ENCODE results near the gene PDAP1.
A peak's percentile ranks its signal among the peaks of the same experiment; 100 is the strongest.

PDAP1 gene

DNA sequence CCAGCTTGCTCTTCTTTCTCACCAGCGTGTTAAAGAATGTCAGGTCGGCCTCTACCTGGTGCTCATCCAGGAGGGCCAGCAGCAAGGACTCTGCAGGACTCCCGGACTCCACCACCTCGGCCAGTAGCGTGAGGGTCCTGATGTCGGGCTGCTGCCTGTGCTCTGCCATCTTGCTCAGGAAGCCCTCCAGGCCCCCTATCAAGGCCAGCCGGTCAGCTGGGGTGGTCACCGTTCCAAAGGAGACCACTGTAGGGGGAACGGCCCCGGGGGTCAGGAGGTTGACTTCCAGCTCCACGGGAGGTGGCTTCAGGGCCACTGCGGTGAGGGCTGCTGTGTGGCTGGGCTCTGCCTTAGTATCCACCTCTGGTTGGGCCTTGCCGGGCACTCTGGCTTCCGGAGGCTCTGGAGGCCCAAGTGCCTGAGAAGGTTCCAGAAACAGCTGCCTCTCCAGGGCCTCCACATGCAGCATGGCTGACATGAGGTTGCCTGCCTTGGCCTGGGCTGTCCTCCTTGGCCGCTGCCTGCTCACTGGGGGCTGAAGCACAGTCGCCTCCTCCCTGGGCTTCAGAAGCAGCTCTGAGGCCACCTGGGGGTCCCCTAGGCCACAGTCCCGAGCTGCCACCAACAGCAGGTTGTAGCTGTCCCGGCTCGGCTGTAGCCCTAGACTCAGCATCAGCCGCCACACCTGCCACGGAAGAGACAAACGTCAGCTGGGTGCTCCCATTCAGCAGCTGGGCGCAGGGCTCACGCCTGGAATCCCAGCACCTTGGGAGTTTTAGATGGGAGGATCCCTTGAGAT, 16.7 kb upstream of the PDAP1 start:
- DNase-seq, result no peak

DNA sequence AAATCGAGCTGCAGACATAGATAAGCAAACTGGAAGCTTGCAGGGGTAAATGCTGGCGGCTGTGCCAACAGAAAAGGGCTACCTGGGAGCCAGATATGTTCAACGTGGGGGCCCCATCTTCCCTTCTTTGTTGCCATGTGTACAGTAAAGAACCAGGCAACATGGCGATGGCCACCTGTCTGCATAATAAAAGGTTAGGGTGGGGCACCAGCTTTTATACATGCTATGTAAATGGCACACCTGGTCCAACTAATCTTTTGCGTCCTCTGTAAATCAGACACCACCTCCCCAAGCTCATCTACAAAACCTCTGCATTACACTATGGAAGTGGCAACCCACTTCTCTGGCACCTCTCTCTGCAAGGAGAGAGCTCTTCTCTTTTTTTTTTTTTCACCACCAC, 14.2 kb upstream of the PDAP1 start:
- no peak for DNase-seq

GRCh38 chr7:99422186-99422585, 13.8 kb upstream of the PDAP1 start:
- no peak for DNase-seq

GRCh38 chr7:99420986-99421385, 12.6 kb upstream of the PDAP1 start:
- DNase-seq, result no peak

DNA sequence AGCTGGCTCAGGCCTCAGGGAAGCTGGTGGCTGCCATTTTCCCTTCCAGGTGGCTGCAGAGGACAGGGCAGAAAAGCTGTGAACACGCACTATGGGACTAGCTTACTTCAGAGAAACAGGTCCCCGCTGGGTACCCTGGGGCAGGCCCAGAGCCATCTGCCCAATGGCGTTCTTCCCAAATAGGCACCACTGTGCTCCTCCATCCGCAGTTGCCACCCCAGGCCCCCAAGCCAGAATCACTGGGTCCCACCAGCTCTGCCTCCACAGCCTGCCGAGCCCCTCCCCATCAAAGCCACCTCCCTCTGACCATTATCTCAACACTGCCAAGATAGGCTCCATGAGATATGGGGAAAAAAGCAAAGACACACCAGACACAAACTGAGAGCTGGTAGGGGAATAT, 11.8 kb upstream of the PDAP1 start:
- DNase-seq, result no peak

GRCh38 chr7:99419323-99420021, 11.1 kb upstream of the PDAP1 start:
- no peak for DNase-seq

DNA sequence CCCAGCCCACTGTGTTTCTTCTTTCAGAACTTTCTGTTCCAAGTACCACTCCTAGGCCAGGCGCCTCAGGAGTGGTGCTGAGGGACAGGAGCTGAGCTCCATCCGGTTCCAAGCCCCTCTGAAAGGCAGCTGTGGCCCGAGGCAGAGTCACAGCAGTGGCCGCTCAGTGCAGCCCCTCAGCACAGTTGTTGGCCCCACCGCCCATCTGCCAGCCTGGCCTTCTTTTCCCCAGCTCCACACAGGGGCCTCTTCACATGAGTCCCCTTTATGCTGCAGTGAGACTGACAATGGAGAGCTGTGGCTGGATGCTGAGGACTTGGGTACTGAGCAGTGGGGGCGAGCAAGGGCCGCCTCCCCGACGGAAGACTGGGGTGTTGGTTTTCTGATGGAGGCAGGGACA, 9.9 kb upstream of the PDAP1 start:
- DNase-seq, result no peak

DNA sequence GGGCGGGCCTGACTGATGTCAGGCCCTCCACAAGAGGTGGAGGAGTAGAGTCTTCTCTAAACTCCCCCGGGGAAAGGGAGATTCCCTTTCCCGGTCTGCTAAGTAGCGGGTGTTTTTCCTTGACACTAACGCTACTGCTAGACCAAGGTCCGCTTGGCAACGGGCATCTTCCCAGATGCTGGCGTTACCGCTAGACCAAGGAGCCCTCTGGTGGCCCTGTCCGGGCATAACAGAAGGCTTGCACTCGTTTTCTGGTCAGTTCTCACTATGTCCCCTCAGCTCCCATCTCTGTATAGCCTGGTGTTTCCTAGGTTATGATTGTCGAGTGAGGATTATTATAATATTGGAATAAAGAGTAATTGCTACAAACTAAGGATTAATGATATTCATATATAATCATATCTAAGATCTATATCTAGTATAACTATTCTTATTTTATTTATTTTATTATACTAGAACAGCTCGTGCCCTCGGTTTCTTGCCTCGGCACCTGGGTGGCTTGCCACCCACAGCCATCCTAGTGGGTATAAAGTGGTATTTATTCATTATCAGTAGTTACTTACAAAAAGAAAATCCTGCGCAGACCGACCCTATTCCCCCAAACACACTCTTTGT, 7.2 kb upstream of the PDAP1 start:
- DNase-seq, result peak; percentile 40

GRCh38 chr7:99410635-99411034, 2.2 kb upstream of the PDAP1 start:
- DNase-seq, result no peak

- DNase-seq, result no peak
Measured at GRCh38 chr7:99409806-99410205, 1.4 kb upstream of the PDAP1 start.

DNA sequence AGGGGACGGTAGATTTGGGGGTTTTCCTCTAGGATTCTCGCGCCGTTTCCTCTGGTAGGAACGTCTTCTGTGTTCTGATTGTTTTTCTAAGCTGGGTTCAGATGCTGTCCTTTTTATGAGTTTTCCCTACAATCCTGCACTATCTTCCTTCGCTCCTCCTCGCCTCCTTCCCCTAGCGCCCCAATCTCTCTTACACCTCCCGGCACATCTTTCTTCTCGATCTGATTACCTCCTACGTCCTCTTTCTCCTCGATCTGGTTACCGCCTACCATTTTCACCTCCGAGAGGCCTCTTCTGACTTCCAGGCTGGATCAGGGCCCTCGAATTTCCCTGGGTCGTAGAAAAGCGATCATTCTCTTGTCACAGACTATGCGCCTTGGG, 785 bp upstream of the PDAP1 start:
- DNase-seq, result no peak

- DNase-seq, result no peak
Measured at GRCh38 chr7:99407872-99408378, 472 bp downstream of the PDAP1 start.

- no peak for DNase-seq
Measured at GRCh38 chr7:99406557-99406956, 1.8 kb downstream of the PDAP1 start.

- no peak for DNase-seq
Measured at GRCh38 chr7:99404977-99405320, 3.4 kb downstream of the PDAP1 start.

GRCh38 chr7:99404235-99404976, 4.0 kb downstream of the PDAP1 start:
- no peak for DNase-seq

GRCh38 chr7:99403764-99404163, 4.6 kb downstream of the PDAP1 start:
- DNase-seq, result no peak

GRCh38 chr7:99402854-99403253, 5.5 kb downstream of the PDAP1 start:
- no peak for DNase-seq

GRCh38 chr7:99399597-99399996, 8.8 kb downstream of the PDAP1 start:
- no peak for DNase-seq

- DNase-seq, result no peak
Measured at GRCh38 chr7:99398891-99399445, 9.4 kb downstream of the PDAP1 start.

DNA sequence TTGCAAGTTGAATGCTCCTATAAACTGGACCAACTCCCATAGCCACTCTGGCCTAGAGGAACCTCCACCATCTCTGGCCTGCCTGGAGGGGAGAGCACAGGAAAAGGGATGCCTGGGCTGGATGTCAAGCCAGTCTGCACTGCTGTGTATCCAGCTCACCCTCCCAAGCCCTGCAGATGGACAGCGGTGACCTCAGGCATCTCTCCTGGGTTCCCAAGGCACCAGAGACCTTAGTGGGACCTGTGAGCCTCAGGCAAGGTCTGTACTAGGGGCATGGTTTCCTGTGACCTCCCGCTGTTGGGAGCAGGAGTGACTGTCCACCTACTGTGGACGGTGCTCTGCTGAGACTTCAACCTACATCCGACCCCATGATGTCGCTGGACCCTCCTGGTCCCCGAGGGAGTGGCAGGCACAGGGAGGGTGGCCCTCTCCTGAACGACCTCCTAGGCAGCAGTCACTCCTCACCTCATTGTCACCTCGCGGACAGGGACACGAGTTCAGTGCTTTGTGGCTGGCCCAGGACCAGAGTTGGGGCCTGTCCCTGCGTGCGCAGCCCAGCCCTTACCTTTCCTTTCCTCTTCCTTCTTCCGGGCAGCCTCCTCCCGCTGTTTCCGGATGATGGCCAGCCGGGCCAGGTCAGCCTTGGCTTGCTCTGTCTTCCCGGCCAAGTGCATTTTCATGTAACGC, 11.0 kb downstream of the PDAP1 start:
- no peak for DNase-seq

- no peak for DNase-seq
Measured at GRCh38 chr7:99396418-99397296, 11.7 kb downstream of the PDAP1 start.

Data from activated CD4-positive, alpha-beta T cell treated with anti-CD3 and anti-CD28 coated beads, Interleukin-2, Interleukin-6, amounts not matched to agents 100 ng/mL and 50 ng/mL, durations not matched to agents 16 hours and 8 hours (primary cell).